Motor neuron (in vitro differentiated cells): ENCODE measurements around the gene NPFFR2. TPM values are rescaled to one million over a fixed set of nuclear protein-coding genes. Genes with fewer than 3 reads are reported as not detected.

Experiments used
- total RNA-seq, 8 experiments: library from RNA; unstranded; fragments of 300-600 nt; gene quantifications; 2 replicates each; pipeline versions ENCODE4 v1.2.3 to v1.2.4, GENCODE V29; 2022

NPFFR2 gene
- total RNA-seq, 8 experiments from 2014 or later = 0.21 to 1.1 (median 0.37) TPM; not detected in 3

Other genes starting within 250 kb of the NPFFR2 start
- 1 to 10 TPM in 3 of 8 experiments, under 1 TPM in 2, not detected in 3; 0.17 to 4.4 (median 1.1) TPM for gene GC, start 247.9 kb upstream of the NPFFR2 start, total RNA-seq